COLO829 (cell line): Measurements from ENCODE around the gene IFIT1.
"Not testable (repeated sequence)": the region's sequence is repeated elsewhere in the genome, so short reads cannot be mapped to it uniquely, and the experiment has no call there.

ENCODE experiments used
- DNase-seq: peaks from one replicate; pipeline ENCODE4 v3.0.0; 2012; ENCODE audit warnings: low spot score

Gene IFIT1

GRCh38 chr10:89403043-89403442 lies 10.6 kb downstream of the IFIT1 start:
- DNase-seq = no peak

- DNase-seq = no peak
Measured at GRCh38 chr10:89404104-89405047, 12.0 kb downstream of the IFIT1 start.

- DNase-seq = not testable (repeated sequence)
Measured at GRCh38 chr10:89406178-89406577, 13.8 kb downstream of the IFIT1 start.

- not testable (repeated sequence) for DNase-seq
Measured at GRCh38 chr10:89407792-89408191, 15.4 kb downstream of the IFIT1 start.

- DNase-seq = not testable (repeated sequence)
Measured at GRCh38 chr10:89409282-89409681, 16.9 kb downstream of the IFIT1 start.

GRCh38 chr10:89410551-89410950 lies 18.1 kb downstream of the IFIT1 start:
- DNase-seq = not testable (repeated sequence)

- DNase-seq = not testable (repeated sequence)
Measured at GRCh38 chr10:89411135-89411534, 18.7 kb downstream of the IFIT1 start.

GRCh38 chr10:89412276-89412675 lies 19.9 kb downstream of the IFIT1 start:
- DNase-seq = not testable (repeated sequence)

GRCh38 chr10:89413398-89413912 lies 21.0 kb downstream of the IFIT1 start:
- DNase-seq = no peak

- DNase-seq = no peak
Measured at GRCh38 chr10:89414146-89414878, 21.9 kb downstream of the IFIT1 start, which contains the start of gene IFIT5. TSS of gene IFIT5 (plus strand) at chr10:89414568. CDS start at chr10:89414799, 231 bp downstream.

GRCh38 chr10:89414879-89415821 lies 22.7 kb downstream of the IFIT1 start:
- no peak for DNase-seq

- no peak for DNase-seq
Measured at GRCh38 chr10:89416465-89416864, 24.0 kb downstream of the IFIT1 start.

GRCh38 chr10:89419548-89419947 lies 27.1 kb downstream of the IFIT1 start:
- DNase-seq = peak; percentile 50

- no peak for DNase-seq
Measured at GRCh38 chr10:89421018-89421476, 28.6 kb downstream of the IFIT1 start.

- DNase-seq = no peak
Measured at GRCh38 chr10:89425000-89425399, 32.6 kb downstream of the IFIT1 start.

- peak; percentile 47 for DNase-seq
Measured at GRCh38 chr10:89426230-89426868, 33.9 kb downstream of the IFIT1 start.

- no peak for DNase-seq
Measured at GRCh38 chr10:89427629-89428028, 35.2 kb downstream of the IFIT1 start.

GRCh38 chr10:89428877-89429276 lies 36.5 kb downstream of the IFIT1 start:
- no peak for DNase-seq

- no peak for DNase-seq
Measured at GRCh38 chr10:89431977-89432376, 39.6 kb downstream of the IFIT1 start.

GRCh38 chr10:89438525-89438924 lies 46.1 kb downstream of the IFIT1 start:
- DNase-seq = no peak
